Measurements from ENCODE around the gene ATP8B2.
A peak's percentile ranks its signal among the peaks of the same experiment; 100 is the strongest.
"Not testable (repeated sequence)": the region's sequence is repeated elsewhere in the genome, so short reads cannot be mapped to it uniquely, and the experiment has no call there.

Gene ATP8B2

GRCh38 chr1:154313066-154313356 lies 12.3 kb upstream of the ATP8B2 start:
- H3K4me1 ChIP-seq (ENCODE audit: insufficient read depth, poor library complexity, severe bottlenecking): no peaks in the 10 kb centered on the region
- no peaks in the 10 kb centered on the region for H3K36me3 ChIP-seq (ENCODE audit: low read depth)
- no peak overlapping the region for H3K27ac ChIP-seq (ENCODE audit: poor library complexity, severe bottlenecking)
- no peak overlapping the region for H3K4me3 ChIP-seq (ENCODE audit: severe bottlenecking)
- no peak for TF ChIP-seq CTCF (IDR thresholded peaks at IDR 0.05; ENCODE audit: poor library complexity, severe bottlenecking)
- ATAC-seq (ENCODE audit: low read depth) (no peak), DNase-seq (ENCODE audit: low spot score) (no peak)
- peaks cover 4% of the 10 kb centered on the region for H3K9me3 ChIP-seq (ENCODE audit: severe bottlenecking)
- no peaks in the 10 kb centered on the region for H3K27me3 ChIP-seq (ENCODE audit: insufficient read depth, poor library complexity, severe bottlenecking)

GRCh38 chr1:154314226-154314625 lies 11.1 kb upstream of the ATP8B2 start:
- H3K27me3 ChIP-seq (ENCODE audit: insufficient read depth, poor library complexity, severe bottlenecking); H3K27ac ChIP-seq (ENCODE audit: poor library complexity, severe bottlenecking); H3K4me1 ChIP-seq (ENCODE audit: insufficient read depth, poor library complexity, severe bottlenecking); H3K9me3 ChIP-seq (ENCODE audit: severe bottlenecking); H3K36me3 ChIP-seq (ENCODE audit: low read depth); H3K4me3 ChIP-seq (ENCODE audit: severe bottlenecking); DNase-seq (ENCODE audit: low spot score); ATAC-seq (ENCODE audit: low read depth): not testable (repeated sequence)

- Histone ChIP-seq H3K36me3 (ENCODE audit: low read depth) (no peaks in the 10 kb centered on the region), H3K4me3 (ENCODE audit: severe bottlenecking) (no peak overlapping the region), H3K27me3 (ENCODE audit: insufficient read depth, poor library complexity, severe bottlenecking) (no peaks in the 10 kb centered on the region), H3K4me1 (ENCODE audit: insufficient read depth, poor library complexity, severe bottlenecking) (peaks cover 6% of the 10 kb centered on the region), H3K9me3 (ENCODE audit: severe bottlenecking) (peaks cover 4% of the 10 kb centered on the region), H3K27ac (ENCODE audit: poor library complexity, severe bottlenecking) (no peak overlapping the region)
- DNase-seq (ENCODE audit: low spot score) (no peak), ATAC-seq (ENCODE audit: low read depth) (no peak)
- TF ChIP-seq CTCF (IDR thresholded peaks at IDR 0.05; ENCODE audit: poor library complexity, severe bottlenecking): no peak
Measured at GRCh38 chr1:154316704-154317103, 8.6 kb upstream of the ATP8B2 start.

GRCh38 chr1:154318386-154318785 lies 6.9 kb upstream of the ATP8B2 start:
- Histone ChIP-seq H3K27me3 (ENCODE audit: insufficient read depth, poor library complexity, severe bottlenecking) (no peaks in the 10 kb centered on the region), H3K4me1 (ENCODE audit: insufficient read depth, poor library complexity, severe bottlenecking) (peaks cover 6% of the 10 kb centered on the region), H3K9me3 (ENCODE audit: severe bottlenecking) (peaks cover 4% of the 10 kb centered on the region), H3K4me3 (ENCODE audit: severe bottlenecking) (no peak overlapping the region), H3K27ac (ENCODE audit: poor library complexity, severe bottlenecking) (no peak overlapping the region), H3K36me3 (ENCODE audit: low read depth) (no peaks in the 10 kb centered on the region)
- ATAC-seq (ENCODE audit: low read depth) (no peak), DNase-seq (ENCODE audit: low spot score) (no peak)
- no peak for TF ChIP-seq CTCF (IDR thresholded peaks at IDR 0.05; ENCODE audit: poor library complexity, severe bottlenecking)

GRCh38 chr1:154320882-154321608 lies 4.3 kb upstream of the ATP8B2 start, which contains the start of gene AQP10:
Gene AQP10 (plus strand): TSS chr1:154321093. CDS start chr1:154321156, 63 bp downstream.
- DNase-seq (ENCODE audit: low spot score) (no peak), ATAC-seq (ENCODE audit: low read depth) (peak; percentile 18; the same call in 2 of the 3 replicates)
- no peak for TF ChIP-seq CTCF (IDR thresholded peaks at IDR 0.05; ENCODE audit: poor library complexity, severe bottlenecking)
- no peak within 1 kb of the TSS for H3K27ac ChIP-seq (ENCODE audit: poor library complexity, severe bottlenecking)
- H3K4me1 ChIP-seq (ENCODE audit: insufficient read depth, poor library complexity, severe bottlenecking): peaks cover 6% of the 10 kb centered on the region
- H3K36me3 ChIP-seq (ENCODE audit: low read depth): no peaks in the 10 kb centered on the region
- no peak within 1 kb of the TSS for H3K4me3 ChIP-seq (ENCODE audit: severe bottlenecking)
- no peaks in the 10 kb centered on the region for H3K27me3 ChIP-seq (ENCODE audit: insufficient read depth, poor library complexity, severe bottlenecking)
- H3K9me3 ChIP-seq (ENCODE audit: severe bottlenecking): peaks cover 4% of the 10 kb centered on the region

- H3K4me3 ChIP-seq (ENCODE audit: severe bottlenecking); H3K4me1 ChIP-seq (ENCODE audit: insufficient read depth, poor library complexity, severe bottlenecking); H3K36me3 ChIP-seq (ENCODE audit: low read depth); H3K9me3 ChIP-seq (ENCODE audit: severe bottlenecking); ATAC-seq (ENCODE audit: low read depth); H3K27ac ChIP-seq (ENCODE audit: poor library complexity, severe bottlenecking); DNase-seq (ENCODE audit: low spot score); H3K27me3 ChIP-seq (ENCODE audit: insufficient read depth, poor library complexity, severe bottlenecking): not testable (repeated sequence)
Measured at GRCh38 chr1:154321609-154321934, 3.8 kb upstream of the ATP8B2 start.
